Activated T-helper 1 cell treated with Interleukin-2 at 50 U/mL for 16 hours (primary cell): ENCODE results near the gene TEX19.
"Not testable (repeated sequence)": the region's sequence is repeated elsewhere in the genome, so short reads cannot be mapped to it uniquely, and the experiment has no call there.

ENCODE experiments used
- DNase-seq: peaks from one replicate; pipeline ENCODE4 v3.0.0-alpha.2; 2020; ENCODE audit warnings: low read depth

Gene TEX19

GRCh38 chr17:82356845-82357355 is 2.1 kb upstream of the TEX19 start:
- DNase-seq = no peak

GRCh38 chr17:82357394-82357793 is 1.7 kb upstream of the TEX19 start:
- no peak for DNase-seq

- DNase-seq = not testable (repeated sequence)
These were observed 516 bp downstream of the TEX19 start for GRCh38 chr17:82359451-82360074.

GRCh38 chr17:82361885-82362633 is 3.0 kb downstream of the TEX19 start:
- no peak for DNase-seq

- DNase-seq = no peak
These were observed 6.7 kb downstream of the TEX19 start for GRCh38 chr17:82365606-82366295.

- no peak for DNase-seq
These were observed 7.7 kb downstream of the TEX19 start for GRCh38 chr17:82366749-82367148.

- no peak for DNase-seq
These were observed 8.9 kb downstream of the TEX19 start for GRCh38 chr17:82367724-82368524.

GRCh38 chr17:82369211-82369610 is 10.2 kb downstream of the TEX19 start:
- DNase-seq = no peak

GRCh38 chr17:82370471-82371332 is 11.7 kb downstream of the TEX19 start:
- no peak for DNase-seq

GRCh38 chr17:82371333-82372248 is 12.5 kb downstream of the TEX19 start, which contains the start of gene UTS2R:
Gene UTS2R, plus strand, starts transcription at chr17:82371765. Its CDS starts 2,560 bp downstream, at chr17:82374325.
- no peak for DNase-seq

- DNase-seq = no peak
These were observed 13.4 kb downstream of the TEX19 start for GRCh38 chr17:82372249-82373071.

GRCh38 chr17:82373072-82373452 is 14.0 kb downstream of the TEX19 start:
- DNase-seq = not testable (repeated sequence)

GRCh38 chr17:82373731-82374625 is 14.9 kb downstream of the TEX19 start:
- DNase-seq = no peak

GRCh38 chr17:82374626-82375331 is 15.7 kb downstream of the TEX19 start:
- no peak for DNase-seq

- no peak for DNase-seq
These were observed 16.5 kb downstream of the TEX19 start for GRCh38 chr17:82375359-82376041.

GRCh38 chr17:82376042-82376730 is 17.1 kb downstream of the TEX19 start:
- DNase-seq = no peak
